DND-41 (cell line): Measurements from ENCODE around the gene POFUT1.

Source experiments
- EZH2 ChIP-seq: IDR thresholded peaks from 3 replicates; pipeline ENCODE4 v1.6.1; 2012; ENCODE audit warnings: borderline replicate concordance, low read depth, mild to moderate bottlenecking, moderate library complexity, low read length, inconsistent platforms; ENCODE audit not compliant: severe bottlenecking
- TF ChIP-seq, protein P1 (sequence below): IDR thresholded peaks from 2 replicates; pipeline ENCODE4 v1.5.1; 2012; ENCODE audit warnings: borderline replicate concordance, low read length, moderate library complexity, mild to moderate bottlenecking; ENCODE audit not compliant: poor library complexity, severe bottlenecking; ENCODE audit errors: extremely low read depth

- TF ChIP-seq, protein P1, sequence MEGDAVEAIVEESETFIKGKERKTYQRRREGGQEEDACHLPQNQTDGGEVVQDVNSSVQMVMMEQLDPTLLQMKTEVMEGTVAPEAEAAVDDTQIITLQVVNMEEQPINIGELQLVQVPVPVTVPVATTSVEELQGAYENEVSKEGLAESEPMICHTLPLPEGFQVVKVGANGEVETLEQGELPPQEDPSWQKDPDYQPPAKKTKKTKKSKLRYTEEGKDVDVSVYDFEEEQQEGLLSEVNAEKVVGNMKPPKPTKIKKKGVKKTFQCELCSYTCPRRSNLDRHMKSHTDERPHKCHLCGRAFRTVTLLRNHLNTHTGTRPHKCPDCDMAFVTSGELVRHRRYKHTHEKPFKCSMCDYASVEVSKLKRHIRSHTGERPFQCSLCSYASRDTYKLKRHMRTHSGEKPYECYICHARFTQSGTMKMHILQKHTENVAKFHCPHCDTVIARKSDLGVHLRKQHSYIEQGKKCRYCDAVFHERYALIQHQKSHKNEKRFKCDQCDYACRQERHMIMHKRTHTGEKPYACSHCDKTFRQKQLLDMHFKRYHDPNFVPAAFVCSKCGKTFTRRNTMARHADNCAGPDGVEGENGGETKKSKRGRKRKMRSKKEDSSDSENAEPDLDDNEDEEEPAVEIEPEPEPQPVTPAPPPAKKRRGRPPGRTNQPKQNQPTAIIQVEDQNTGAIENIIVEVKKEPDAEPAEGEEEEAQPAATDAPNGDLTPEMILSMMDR = no peak
- TF ChIP-seq EZH2 = no peak
Observed at GRCh38 chr20:32184961-32185603, 22.6 kb upstream of the POFUT1 start.
